NCI-H1436 (cell line): ENCODE results near the gene BGN.

Experiments used
- DNase-seq: peaks from one replicate; lab custom pipeline; 2025; lab: John Stamatoyannopoulos, UW

BGN gene

DNA sequence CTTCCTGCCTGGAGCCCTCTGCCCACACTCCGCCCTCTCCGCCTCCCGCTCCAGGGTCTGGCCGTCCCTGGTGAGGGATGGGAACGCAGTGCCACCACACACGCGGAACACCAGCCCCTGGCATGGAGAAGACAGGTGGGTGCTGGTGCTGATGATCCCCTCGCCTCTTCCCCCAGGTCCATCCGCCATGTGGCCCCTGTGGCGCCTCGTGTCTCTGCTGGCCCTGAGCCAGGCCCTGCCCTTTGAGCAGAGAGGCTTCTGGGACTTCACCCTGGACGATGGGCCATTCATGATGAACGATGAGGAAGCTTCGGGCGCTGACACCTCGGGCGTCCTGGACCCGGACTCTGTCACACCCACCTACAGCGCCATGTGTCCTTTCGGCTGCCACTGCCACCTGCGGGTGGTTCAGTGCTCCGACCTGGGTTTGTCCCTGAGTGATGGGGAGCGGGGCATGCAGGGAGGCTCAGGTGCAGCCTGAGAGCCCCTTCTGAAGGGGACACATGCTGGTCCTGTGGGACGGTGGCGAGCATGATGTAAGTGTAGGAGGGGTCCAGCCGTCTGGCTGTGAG lies 9.8 kb downstream of the BGN start:
- DNase-seq, result no peak

DNA sequence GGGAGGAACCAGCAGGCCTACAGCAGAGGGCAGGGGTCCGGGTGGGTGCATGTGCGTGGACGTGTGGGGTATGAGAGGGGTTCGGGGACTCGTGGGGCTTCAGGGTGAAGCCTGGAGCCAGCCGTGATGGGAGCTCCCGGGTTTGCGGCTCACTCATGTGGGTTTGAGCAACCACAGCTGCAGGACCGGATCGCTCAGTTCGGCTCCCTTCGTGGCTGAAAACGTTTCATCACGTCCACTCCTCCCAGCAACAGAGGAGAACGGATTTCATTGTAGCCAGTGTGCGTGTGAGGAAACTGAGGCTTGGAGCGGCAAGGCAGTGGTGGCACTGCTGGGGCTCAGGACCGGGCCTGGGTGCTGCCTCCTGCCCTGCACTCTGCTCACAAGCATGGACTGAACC lies 10.6 kb downstream of the BGN start:
- no peak for DNase-seq

DNA sequence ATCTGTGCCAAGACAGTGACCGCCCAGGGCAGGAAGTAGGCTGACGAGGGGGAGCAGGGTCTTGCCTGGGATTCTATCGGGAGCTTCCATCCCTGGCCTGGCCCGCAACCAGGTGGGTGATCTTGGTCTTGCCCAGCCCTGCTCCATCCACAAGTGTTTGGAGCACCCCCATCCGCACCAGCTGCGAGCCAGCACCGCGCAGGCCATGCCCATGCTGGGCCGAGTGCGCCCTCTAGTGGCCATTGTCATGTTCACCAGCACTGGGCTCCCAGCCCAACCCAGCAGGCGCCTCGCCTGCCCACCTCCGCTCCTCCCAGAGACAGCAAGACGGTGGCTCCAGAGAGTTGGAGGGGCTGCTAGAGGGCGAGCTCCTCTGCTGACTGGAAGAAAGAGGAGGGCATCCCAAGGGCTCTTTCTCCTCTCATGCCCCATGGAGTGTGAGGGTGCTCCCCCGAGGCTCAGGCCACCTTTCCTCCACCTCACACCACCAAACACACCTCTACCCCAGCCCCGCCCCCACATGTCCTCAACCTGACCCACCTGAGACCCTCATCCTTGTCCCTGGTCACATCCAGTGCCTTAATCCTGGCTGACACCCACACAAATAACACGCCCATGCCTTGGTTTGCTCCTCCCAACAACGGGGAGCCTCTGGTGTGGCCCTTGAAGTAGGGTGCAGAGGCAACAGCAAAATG lies 12.9 kb downstream of the BGN start:
- DNase-seq, result peak; percentile 77

DNA sequence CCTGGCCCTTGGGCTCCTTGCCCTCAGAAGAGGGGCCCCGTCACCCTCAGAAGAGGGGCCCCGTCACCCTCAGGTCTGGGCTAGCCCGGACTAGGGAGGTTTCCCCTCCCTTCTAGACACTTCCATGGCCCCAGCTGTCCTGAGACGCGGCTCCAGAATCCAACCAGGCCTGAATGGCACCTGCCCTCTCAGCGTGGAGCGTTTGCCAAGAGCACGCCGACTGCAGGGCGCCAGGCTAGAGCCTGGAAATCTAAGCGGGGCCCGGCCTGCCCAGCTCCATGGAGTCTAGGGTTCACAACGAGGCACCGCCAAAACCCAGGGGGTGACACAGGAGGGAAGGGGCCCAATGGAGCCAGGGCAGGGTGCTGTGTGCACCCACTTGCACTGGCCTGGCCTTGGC lies 14.8 kb downstream of the BGN start:
- no peak for DNase-seq

DNA sequence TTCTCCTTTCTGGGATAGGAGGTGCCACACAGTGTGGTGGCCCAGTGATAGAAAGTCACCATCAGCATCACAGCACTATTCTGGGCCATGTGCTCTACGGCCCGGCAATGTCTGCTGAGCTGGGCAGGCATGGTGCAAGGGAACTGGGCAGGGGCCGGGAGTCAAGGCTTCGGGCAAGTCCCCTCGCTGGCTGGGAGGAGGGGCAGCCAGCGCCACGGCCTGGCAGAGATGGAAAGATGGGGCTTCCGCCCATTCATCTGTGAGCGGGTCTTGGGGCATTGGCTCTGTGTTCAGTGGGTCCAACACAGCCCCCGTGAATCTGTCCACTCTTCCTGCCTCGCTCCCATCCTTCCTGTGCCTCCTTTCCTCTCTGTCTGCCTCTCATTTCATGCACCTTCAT lies 15.6 kb downstream of the BGN start:
- no peak for DNase-seq

DNA sequence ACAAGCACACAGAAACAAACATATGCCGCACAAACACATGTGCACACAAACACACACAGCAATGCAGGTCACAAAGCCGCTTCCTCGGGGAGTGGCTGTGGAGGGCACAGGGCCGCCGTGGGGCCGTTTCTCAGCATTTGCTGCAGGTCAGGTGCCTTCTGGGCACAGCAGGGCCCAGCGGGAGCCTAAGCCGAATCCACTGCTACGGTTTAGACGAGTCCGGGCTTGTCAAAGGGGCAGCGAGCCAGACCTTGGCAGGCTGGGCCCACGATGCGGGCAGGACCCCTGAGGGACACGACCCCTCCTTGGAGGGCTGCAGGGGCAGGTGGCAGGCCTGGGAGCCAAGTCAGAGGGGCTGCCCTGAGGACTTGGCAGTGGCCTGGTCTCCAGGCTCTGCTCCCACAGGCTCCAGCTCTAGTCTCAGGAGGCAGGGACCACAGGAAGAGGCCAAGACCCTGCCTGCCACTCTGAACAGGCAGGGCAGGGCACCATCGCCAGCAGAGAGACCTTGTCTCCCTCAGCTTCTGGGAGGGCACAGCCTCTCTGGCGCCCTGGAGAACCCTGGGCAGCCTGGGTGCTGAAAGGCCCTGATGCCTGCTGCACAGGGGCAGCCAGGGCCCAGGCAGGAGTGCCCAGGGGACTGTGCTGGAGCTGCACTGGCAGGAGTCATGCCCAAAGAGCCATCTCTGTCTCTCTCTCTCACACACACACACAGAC lies 17.2 kb downstream of the BGN start:
- DNase-seq, result no peak

DNA sequence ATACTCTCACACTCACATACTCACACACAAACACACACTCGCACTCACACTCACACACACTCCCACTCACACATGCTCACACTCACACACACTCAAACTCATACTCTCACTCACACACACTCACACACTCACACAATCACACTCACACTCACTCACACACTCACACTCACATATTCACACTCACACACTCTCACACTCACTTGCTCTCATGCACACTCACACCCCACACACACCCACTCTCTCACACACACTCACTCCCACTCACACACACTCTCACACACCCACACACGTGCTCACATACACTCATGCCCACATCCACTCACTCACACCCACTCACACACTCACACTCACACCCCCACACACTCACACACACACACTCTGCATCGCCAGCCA lies 17.7 kb downstream of the BGN start:
- no peak for DNase-seq

DNA sequence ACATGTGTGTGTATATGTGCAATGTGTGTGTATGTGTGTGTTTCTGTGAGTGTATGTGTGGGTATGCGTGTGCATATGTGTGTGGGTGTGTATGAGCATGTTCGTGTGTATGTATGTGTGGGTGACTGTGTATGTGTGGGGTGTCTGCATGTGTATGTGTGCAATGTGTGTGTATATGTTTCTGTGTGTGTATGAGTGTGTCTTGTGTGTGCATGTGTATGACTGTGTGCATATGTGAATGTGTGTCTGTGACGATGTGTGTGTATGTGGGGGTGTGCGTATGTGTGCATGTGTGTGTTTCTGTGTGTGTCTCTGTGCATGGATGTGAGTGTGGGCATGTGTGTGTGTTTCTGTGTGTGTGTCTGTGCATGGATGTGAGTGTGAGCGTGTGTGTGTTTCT lies 18.5 kb downstream of the BGN start:
- no peak for DNase-seq

DNA sequence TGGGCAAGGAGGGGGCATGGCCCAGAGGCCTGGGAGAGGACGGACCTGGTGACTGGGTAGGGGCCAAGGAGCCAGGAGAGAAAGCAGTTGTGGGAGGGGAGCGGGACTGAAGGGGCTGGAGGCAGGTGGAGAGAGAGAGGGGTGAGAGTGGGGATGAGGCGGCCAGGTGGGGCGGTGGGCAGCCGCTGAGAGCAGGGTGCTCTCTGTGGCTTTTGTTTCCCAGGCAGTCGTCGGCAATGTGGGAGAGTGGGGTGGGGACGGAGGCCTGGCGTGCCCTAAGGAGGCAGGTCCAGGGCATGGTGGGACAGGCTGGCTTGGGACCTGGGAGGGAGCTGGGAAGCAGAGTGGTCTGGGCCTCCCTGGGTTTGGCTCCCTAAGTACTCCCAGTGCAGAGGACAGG lies 19.5 kb downstream of the BGN start:
- DNase-seq, result no peak

DNA sequence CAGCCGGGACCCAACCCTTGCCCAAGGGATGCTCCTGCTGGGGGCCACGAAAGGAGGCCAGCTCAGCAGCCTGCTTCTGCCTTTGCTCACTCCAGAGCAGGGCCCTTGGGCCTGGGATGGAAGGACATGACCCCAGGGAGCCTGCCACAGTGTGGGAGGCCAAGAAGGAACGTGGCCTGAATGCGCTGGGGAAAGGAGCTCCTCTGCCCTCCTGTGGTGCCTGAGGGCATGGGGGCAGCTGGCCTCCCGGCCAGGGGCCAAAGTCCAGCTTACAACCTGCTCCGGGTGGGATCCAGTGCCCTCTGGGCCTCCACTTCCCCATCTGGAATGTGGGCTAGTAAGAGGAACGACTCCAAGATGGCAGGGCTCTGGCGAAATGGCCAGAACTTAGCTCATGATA lies 20.7 kb downstream of the BGN start:
- DNase-seq, result no peak

DNA sequence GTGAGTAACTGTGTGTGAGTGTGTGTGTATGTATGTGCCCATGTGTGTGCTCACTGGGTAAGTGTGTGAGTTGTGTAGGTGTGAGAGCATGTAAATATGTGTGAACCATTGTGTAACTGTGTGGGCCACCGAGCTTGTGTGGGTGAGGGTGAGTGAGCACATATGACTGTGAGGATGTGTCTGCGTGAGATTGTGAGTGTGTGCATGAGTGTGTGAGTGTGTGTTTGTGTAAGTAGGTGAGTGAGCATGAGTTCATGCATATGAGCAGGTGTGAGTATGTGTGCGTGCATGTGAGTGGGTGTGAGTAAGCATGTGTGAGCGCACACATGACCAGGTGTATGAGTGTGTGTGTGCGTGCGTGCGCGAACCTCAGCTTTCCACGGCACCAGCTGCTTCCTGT lies 21.3 kb downstream of the BGN start:
- no peak for DNase-seq

DNA sequence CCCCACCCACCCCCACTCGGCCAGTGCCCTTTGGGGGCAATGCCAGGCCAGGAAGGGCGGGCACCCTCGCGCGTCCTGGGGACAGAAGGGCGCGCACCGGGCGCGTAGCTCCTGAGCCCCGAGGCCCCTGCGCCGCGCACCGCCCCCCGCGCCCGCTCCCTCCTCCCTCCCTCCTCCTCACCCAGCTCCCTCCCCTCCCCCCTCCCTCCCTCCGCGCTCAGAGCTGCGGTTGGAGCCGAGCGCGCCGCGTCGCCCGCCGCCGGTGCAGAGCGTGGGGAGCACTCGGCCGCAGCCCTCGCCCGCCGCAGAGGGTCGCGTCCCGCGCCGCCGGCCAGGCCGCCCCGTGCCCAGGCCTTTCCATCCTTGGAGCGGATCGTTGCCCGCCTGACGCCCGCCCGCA lies 22.6 kb downstream of the BGN start, which contains the start of gene ATP2B3:
Gene ATP2B3, plus strand, starts transcription at position 220 of the 400 bp plus-strand sequence. CDS start 18,606 bp downstream, outside the sequence.
- no peak for DNase-seq

DNA sequence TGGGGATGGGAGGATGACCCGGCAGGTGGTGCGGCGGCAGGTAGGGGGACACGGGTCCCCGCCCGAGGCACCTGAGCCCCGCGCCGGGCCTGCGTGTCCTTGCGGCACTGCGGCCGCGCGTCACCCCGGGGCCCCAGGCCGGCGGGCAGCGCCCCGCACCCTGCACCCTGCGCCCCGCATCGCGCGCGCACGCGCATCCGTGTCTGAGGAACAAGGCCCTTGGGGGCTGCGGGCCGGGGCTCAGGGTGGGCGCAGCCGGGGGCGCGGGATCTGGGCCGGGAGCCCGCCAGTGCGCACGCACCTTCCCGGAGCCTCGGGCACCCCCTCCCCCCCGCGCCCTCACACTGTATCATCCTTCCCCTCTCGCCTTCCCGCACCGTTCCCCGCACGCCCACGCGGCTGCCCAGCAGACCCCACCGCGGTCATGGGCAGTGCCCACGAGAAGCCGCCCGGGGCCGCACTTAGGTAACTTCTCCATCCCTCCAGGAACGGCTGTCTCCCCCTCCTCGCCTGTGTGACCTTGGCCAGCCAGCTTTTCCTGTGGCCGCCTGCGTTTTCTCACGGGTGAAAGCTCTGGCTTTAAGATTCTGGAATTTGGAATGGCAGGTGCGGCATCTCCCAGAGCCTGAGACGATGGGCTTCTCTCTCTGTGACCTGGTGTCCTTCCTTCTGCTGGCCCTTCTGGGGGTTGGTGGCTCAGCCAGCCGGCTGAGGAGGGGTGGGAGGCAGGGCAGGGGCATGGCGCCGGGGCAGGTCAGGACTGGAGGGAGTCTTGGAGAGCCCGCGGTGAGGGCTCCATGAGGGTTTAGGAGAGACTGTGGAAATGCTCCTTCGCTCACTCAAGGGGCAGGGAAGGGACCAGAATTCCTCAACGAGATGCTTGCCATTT lies 23.4 kb downstream of the BGN start:
- no peak for DNase-seq

DNA sequence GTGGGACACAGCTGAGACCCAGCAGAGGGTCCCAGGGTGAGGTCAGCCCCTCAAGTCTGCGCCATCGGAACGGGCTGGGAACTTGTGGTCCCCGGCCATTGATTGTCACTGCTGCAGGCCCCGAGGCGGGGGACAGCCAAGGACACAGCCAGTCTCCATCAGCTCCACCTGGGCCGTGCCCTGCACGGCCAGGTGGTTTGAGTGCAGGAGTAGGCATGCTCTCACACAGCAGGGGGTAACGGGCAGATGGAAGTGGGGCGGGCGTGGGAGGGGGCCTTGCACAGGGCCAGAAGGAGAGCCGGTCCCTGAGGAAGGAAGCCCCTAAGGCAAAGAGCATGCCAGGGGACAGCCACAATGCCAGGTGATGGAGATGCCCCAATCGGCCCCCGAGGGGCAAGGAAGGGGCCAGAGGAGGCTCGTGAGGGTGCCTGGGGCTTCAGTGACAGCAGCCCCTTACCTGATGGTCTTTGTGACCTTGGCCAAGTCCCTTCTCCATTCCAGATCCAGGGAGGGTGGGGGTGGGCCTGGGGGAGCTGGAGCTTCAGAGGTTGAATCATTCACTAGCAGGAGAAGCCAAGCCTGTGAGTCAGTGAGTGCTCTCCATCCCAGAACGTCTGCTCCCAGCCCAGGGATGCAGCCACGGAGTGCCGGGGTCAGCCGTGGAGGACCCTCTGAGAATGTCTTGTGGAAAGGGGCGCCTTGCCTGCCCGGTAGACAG lies 24.9 kb downstream of the BGN start:
- DNase-seq, result no peak

DNA sequence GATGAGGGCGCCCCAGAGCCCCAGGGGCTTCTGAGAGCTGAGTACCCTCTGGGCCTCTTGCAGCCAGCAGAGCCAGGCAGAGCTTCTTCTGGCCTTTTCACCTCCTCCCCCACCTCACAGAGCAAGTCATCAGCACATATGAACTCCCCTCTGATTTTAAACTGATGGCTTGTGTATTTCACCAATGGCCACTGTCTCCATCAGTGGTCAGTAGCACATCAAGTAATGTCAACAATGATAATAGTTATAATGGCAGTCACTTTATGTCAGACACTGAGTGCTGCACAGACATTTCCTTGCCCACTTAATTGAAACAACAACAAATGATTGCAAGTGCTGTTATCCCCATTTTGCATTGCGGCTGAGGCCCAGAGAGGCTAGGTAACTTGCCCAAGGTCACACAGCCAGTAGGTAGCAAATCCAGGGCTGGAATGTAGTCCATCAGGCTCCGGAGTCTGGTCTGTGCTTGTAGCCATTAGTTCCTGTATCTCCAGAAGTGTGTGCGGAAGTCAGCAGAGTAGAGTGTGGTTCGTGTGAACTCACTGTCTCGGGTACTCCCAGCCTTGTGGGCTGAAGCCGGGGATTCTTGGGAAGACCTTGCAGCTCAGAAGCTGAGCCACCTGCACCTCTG lies 25.6 kb downstream of the BGN start:
- no peak for DNase-seq

DNA sequence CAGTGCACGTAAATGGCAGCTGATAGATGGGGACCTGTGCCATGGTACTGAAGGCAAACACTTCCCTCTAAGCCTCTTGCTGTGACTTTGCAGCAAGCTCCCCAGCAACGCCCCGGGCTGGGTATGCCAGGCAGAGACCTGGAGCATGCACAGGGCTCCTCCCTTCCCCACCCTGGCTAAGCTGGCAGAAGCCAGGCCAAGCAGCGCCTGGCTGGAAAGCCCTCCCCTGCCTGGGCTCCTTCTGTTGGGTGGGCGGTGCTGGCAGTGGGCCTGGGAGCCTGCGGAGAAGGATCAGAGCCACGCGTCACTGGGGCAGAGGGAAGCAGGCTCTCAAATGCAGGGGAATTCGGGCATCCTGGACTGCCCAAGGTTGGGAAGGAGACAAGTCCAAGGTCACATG lies 26.3 kb downstream of the BGN start:
- DNase-seq, result no peak

DNA sequence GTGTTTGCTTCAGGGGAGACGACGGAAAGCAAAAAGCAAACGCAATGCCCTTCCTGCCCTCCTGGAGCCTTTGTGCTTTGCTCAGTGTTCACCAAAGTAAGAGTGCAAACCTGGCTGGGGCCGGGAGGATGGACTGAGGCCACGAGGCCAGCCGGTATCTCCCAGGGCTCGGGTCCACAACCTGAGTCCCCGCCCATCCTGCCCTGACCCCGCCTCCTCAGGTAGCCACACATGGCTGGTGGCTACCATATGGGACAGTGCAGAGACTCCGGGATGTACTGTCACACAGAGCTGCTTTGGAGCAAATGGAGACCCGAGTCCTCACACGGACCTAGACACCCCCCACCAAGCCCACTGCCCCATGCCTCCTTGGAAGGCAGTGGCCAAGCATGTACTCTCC lies 27.5 kb downstream of the BGN start:
- DNase-seq, result no peak

DNA sequence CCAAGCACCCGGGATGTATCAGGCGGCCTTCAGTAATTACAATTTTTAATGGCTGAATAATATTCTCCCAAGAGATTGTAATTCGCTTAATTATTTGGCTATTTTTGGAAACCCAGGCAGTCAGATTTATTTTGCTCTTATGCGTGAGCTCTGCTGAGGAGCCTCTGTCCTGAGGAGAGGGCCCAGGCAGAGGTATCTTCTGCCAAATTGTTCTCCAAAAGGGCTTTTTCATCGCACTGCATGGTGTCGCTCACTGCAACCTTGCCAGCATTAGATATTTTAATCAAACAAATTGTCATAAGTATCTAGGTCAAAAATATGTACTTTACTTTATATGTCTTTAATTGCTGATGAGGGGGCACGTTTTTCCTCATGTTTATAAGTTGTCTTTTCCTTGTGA lies 28.5 kb downstream of the BGN start:
- DNase-seq, result no peak

DNA sequence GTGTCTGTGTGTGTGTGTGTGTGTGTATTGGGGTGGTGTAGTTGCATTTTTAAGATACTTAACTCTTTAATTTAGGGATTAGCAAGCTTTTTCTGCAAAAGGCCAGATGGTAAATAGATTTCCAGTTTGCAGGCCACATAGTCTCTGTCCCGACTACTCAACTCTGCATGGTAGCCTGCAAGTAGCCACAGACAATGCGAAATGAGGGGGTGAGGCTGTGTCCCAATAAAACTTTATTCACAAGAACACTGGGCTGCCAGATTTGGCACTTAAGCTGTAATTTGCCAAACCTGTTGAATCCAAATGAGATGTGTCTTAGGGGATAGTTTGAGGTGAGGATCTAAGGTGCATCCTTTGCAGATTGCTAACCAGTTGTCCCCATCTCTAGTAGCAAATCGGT lies 29.5 kb downstream of the BGN start:
- DNase-seq, result no peak

DNA sequence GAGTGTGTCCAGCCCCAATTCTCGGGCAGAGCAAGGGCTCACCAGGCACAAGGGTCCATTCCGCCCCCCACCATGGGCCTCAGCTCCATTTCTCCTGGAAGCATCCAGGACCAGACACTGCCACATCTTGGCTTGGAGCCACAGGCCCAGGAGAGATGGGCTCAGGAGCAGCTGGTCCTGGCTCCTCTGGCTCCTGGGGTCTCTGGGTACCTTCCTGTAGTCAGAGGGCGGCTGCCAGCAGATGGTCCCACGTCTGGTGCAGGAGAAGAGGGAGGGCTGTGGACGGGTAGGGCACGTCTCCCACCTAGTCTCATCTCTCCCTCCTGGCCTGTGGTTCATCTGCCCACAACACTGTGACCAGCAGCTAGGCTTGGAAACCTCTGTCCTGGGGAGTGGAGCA lies 30.7 kb downstream of the BGN start:
- no peak for DNase-seq

DNA sequence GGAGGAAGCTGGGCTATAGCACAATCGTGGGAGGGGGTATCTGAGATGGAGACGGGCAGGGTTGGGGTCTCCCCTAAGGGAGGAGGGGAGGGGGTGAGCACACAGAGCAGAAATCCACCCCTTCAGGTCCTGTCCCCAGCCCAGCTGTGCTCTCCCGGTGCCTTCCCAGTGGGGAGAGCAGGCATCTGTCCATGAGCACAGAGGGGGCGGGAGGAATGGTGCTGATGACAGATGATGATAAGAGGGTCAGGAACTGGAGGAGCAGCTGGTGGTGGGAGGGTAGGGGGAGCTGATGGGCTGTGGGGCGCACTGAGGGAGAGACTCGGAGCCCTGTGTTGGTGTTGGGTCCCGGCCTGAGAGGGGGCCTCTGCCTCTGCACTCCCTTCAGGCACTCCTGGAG lies 31.3 kb downstream of the BGN start:
- DNase-seq, result no peak
